Loucy (cell line): ENCODE results near the gene FGF14.

Experiments used
- H2AFZ ChIP-seq: fragments of 200-600 bp; sonication (generic); 2 replicates; pipeline ENCODE4 v1.6.0; 2016; ENCODE audit warnings: antibody characterized with exemption, mild to moderate bottlenecking, low read length, moderate library complexity
- H3F3A ChIP-seq: fragments of 200-600 bp; 2 replicates; pipeline ENCODE4 v1.6.0; 2016; ENCODE audit warnings: antibody characterized with exemption, low read depth, mild to moderate bottlenecking
- H3K27me3 ChIP-seq: fragments of 200-600 bp; sonication (generic); 2 replicates; pipeline ENCODE4 v1.6.1; 2014; ENCODE audit warnings: low read length, mild to moderate bottlenecking; ENCODE audit not compliant: insufficient read depth, poor library complexity, severe bottlenecking
- H3K36me3 ChIP-seq: fragments of 200-600 bp; sonication (generic); 2 replicates; pipeline ENCODE4 v1.6.1; 2016; ENCODE audit warnings: low read length; ENCODE audit not compliant: insufficient read depth
- H3K4me1 ChIP-seq: fragments of 200-600 bp; sonication (generic); 2 replicates; pipeline ENCODE4 v1.5.1; 2014; ENCODE audit warnings: low read length, mild to moderate bottlenecking; ENCODE audit not compliant: insufficient read depth, poor library complexity, severe bottlenecking
- H3K4me2 ChIP-seq: fragments of 200-600 bp; sonication (generic); 2 replicates; pipeline ENCODE4 v1.6.0; 2014; ENCODE audit warnings: antibody characterized with exemption, low read length, low read depth, mild to moderate bottlenecking; ENCODE audit not compliant: poor library complexity, severe bottlenecking
- H3K4me3 ChIP-seq: fragments of 200-600 bp; sonication (generic); 2 replicates; pipeline ENCODE4 v1.5.1; 2014; ENCODE audit warnings: low read length, mild to moderate bottlenecking, mixed read lengths; ENCODE audit not compliant: poor library complexity, severe bottlenecking
- H3K79me2 ChIP-seq: fragments of 200-600 bp; sonication (generic); 2 replicates; pipeline ENCODE4 v1.6.1; 2014; ENCODE audit warnings: low read length; ENCODE audit not compliant: insufficient read depth
- H3K9ac ChIP-seq: fragments of 200-600 bp; sonication (generic); 2 replicates; pipeline ENCODE4 v1.6.0; 2014; ENCODE audit warnings: mild to moderate bottlenecking, low read depth, low read length, moderate library complexity; ENCODE audit not compliant: poor library complexity, severe bottlenecking
- H3K9me2 ChIP-seq: fragments of 200-600 bp; sonication (generic); replicated peaks from 2 replicates; pipeline ENCODE4 v1.6.1; 2016; ENCODE audit warnings: low read depth, low read length, mixed read lengths
- H3K9me3 ChIP-seq: fragments of 200-600 bp; sonication (generic); 2 replicates; pipeline ENCODE4 v1.6.1; 2014; ENCODE audit warnings: mild to moderate bottlenecking, antibody characterized with exemption, low read length, low read depth; ENCODE audit not compliant: insufficient read depth
- H4K20me1 ChIP-seq: fragments of 200-600 bp; sonication (generic); 2 replicates; pipeline ENCODE4 v1.6.0; 2014; ENCODE audit warnings: antibody characterized with exemption, low read length, mild to moderate bottlenecking; ENCODE audit not compliant: insufficient read depth, poor library complexity, severe bottlenecking
- EZH2phosphoT487 ChIP-seq: fragments of 200-600 bp; IDR thresholded peaks from 2 replicates; pipeline ENCODE4 v1.6.1; 2018; ENCODE audit warnings: antibody characterized with exemption, mild to moderate bottlenecking, moderate library complexity, borderline replicate concordance
- TF ChIP-seq, protein P1 (sequence below): fragments of 200-600 bp; sonication (generic); conservative IDR thresholded peaks from 2 replicates; pipeline ENCODE4 v1.5.1; 2014; ENCODE audit warnings: mild to moderate bottlenecking, antibody characterized with exemption, low read length

The FGF14 gene

DNA sequence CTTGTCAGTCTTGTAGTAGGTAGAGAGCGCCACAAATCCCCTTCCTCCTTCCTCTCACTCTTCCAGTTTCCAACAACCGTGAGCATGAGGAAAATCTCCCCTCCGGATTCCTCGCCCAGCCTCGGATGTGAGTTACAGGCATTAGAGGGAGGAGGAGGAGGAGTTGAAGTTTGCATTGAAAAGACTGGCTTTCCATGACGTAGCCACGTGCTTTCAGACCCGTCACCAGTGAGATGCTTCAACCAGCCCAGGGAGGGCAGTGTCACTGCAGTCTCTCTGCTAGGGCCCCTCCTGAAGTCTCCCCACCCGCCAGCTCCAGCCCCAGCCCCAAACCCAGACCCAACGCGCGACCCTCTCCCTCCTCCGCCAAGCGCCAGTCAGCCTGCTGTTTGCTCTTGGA lies 442 bp upstream of the FGF14 start:
- peaks cover 2% of the 10 kb centered on the region for H4K20me1 ChIP-seq
- H3K9ac ChIP-seq = no peak overlapping the region
- H3F3A ChIP-seq = no peaks in the 10 kb centered on the region
- no peak for TF ChIP-seq EZH2phosphoT487
- TF ChIP-seq, protein P1, sequence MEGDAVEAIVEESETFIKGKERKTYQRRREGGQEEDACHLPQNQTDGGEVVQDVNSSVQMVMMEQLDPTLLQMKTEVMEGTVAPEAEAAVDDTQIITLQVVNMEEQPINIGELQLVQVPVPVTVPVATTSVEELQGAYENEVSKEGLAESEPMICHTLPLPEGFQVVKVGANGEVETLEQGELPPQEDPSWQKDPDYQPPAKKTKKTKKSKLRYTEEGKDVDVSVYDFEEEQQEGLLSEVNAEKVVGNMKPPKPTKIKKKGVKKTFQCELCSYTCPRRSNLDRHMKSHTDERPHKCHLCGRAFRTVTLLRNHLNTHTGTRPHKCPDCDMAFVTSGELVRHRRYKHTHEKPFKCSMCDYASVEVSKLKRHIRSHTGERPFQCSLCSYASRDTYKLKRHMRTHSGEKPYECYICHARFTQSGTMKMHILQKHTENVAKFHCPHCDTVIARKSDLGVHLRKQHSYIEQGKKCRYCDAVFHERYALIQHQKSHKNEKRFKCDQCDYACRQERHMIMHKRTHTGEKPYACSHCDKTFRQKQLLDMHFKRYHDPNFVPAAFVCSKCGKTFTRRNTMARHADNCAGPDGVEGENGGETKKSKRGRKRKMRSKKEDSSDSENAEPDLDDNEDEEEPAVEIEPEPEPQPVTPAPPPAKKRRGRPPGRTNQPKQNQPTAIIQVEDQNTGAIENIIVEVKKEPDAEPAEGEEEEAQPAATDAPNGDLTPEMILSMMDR = no peak
- no peaks in the 10 kb centered on the region for H3K9me3 ChIP-seq
- H3K4me2 ChIP-seq = no peak overlapping the region
- no peaks in the 10 kb centered on the region for H3K27me3 ChIP-seq
- no peak overlapping the region for H3K4me3 ChIP-seq
- H3K9me2 ChIP-seq = no peaks in the 10 kb centered on the region
- no peaks in the 10 kb centered on the region for H3K36me3 ChIP-seq
- H2AFZ ChIP-seq = no peak overlapping the region
- no peaks in the 10 kb centered on the region for H3K4me1 ChIP-seq
- no peaks in the 10 kb centered on the region for H3K79me2 ChIP-seq

- Histone ChIP-seq H3K4me1 (no peaks in the 10 kb centered on the region), H4K20me1 (peaks cover 2% of the 10 kb centered on the region), H3K9me3 (no peaks in the 10 kb centered on the region), H3K9ac (no peak overlapping the region), H3F3A (no peaks in the 10 kb centered on the region), H3K79me2 (no peaks in the 10 kb centered on the region), H2AFZ (no peak overlapping the region), H3K4me2 (no peak overlapping the region), H3K36me3 (no peaks in the 10 kb centered on the region), H3K4me3 (no peak overlapping the region), H3K9me2 (no peaks in the 10 kb centered on the region), H3K27me3 (no peaks in the 10 kb centered on the region)
- no peak for TF ChIP-seq EZH2phosphoT487
- TF ChIP-seq, protein P1 = no peak
These were observed 583 bp downstream of the FGF14 start for GRCh38 chr13:102401265-102401664.

- no peaks in the 10 kb centered on the region for H3K36me3 ChIP-seq
- H3K4me1 ChIP-seq = no peaks in the 10 kb centered on the region
- peaks cover 2% of the 10 kb centered on the region for H4K20me1 ChIP-seq
- H2AFZ ChIP-seq = no peak overlapping the region
- H3K4me2 ChIP-seq = no peak overlapping the region
- no peak for TF ChIP-seq EZH2phosphoT487
- TF ChIP-seq, protein P1 = no peak
- H3K9me3 ChIP-seq = no peaks in the 10 kb centered on the region
- H3F3A ChIP-seq = no peaks in the 10 kb centered on the region
- no peak overlapping the region for H3K4me3 ChIP-seq
- no peak overlapping the region for H3K9ac ChIP-seq
- H3K79me2 ChIP-seq = no peaks in the 10 kb centered on the region
- H3K27me3 ChIP-seq = no peaks in the 10 kb centered on the region
- no peaks in the 10 kb centered on the region for H3K9me2 ChIP-seq
These were observed 1.1 kb downstream of the FGF14 start for GRCh38 chr13:102400675-102401145.
